OCI-LY3 (cell line): ENCODE data around the gene CD59.

Source experiments
- H2AFZ ChIP-seq: fragments of 200-600, 300-600 bp; shearing (Covaris generic); 2 replicates; pipeline ENCODE4 v1.6.0; 2014; ENCODE audit warnings: antibody characterized with exemption, low read depth, low read length
- H3K27ac ChIP-seq: fragments of 200-600, 300-600 bp; sonication (generic); 2 replicates; pipeline ENCODE4 v1.5.1; 2014; ENCODE audit warnings: mild to moderate bottlenecking, low read length, moderate library complexity, mixed read lengths
- H3K27me3 ChIP-seq: fragments of 200-600, 300-600 bp; sonication (generic); 2 replicates; pipeline ENCODE4 v1.6.1; 2014; ENCODE audit warnings: low read depth, low read length, mixed read lengths
- H3K36me3 ChIP-seq: fragments of 200-600, 300-600 bp; sonication (generic); replicated peaks from 2 replicates; pipeline ENCODE3; 2014; ENCODE audit warnings: low read depth, low read length, mixed read lengths
- H3K4me1 ChIP-seq: fragments of 300-600, 200-600 bp; sonication (generic); 2 replicates; pipeline ENCODE4 v1.6.1; 2014; ENCODE audit warnings: low read length, mixed read lengths
- H3K4me2 ChIP-seq: fragments of 200-600, 300-600 bp; sonication (generic); 2 replicates; pipeline ENCODE4 v1.6.1; 2014; ENCODE audit warnings: low read length, mixed read lengths
- H3K4me3 ChIP-seq: fragments of 300-600, 200-600 bp; sonication (generic); 2 replicates; pipeline ENCODE4 v1.5.1; 2014; ENCODE audit warnings: antibody characterized with exemption, mild to moderate bottlenecking, low read length, moderate library complexity
- H3K79me2 ChIP-seq: fragments of 300-600, 200-600 bp; shearing (Covaris generic); 2 replicates; pipeline ENCODE4 v1.6.1; 2014; ENCODE audit warnings: mild to moderate bottlenecking, low read length, mixed read lengths
- H3K9ac ChIP-seq: fragments of 300-600, 200-600 bp; shearing (Covaris generic); 2 replicates; pipeline ENCODE4 v1.6.0; 2014; ENCODE audit warnings: mild to moderate bottlenecking, low read length, moderate library complexity
- H3K9me3 ChIP-seq: fragments of 200-600, 300-600 bp; shearing (Covaris generic); 2 replicates; pipeline ENCODE4 v1.6.1; 2014; ENCODE audit warnings: low read length, mixed read lengths; ENCODE audit not compliant: insufficient read depth
- H4K20me1 ChIP-seq: fragments of 200-600, 300-600 bp; sonication (generic); 2 replicates; pipeline ENCODE4 v1.6.1; 2016; ENCODE audit warnings: low read length, mixed read lengths; ENCODE audit not compliant: insufficient read depth
- CTCF ChIP-seq: fragments of 200-600, 300-600 bp; sonication (generic); IDR thresholded peaks from 2 replicates; pipeline ENCODE4 v1.5.1; 2014; ENCODE audit warnings: antibody characterized with exemption, low read length, low read depth
- EZH2phosphoT487 ChIP-seq: fragments of 200-600 bp; shearing (Covaris generic); IDR thresholded peaks from 2 replicates; pipeline ENCODE4 v1.6.1; 2018; ENCODE audit warnings: antibody characterized with exemption, mixed run types, low read depth

CD59 gene

DNA sequence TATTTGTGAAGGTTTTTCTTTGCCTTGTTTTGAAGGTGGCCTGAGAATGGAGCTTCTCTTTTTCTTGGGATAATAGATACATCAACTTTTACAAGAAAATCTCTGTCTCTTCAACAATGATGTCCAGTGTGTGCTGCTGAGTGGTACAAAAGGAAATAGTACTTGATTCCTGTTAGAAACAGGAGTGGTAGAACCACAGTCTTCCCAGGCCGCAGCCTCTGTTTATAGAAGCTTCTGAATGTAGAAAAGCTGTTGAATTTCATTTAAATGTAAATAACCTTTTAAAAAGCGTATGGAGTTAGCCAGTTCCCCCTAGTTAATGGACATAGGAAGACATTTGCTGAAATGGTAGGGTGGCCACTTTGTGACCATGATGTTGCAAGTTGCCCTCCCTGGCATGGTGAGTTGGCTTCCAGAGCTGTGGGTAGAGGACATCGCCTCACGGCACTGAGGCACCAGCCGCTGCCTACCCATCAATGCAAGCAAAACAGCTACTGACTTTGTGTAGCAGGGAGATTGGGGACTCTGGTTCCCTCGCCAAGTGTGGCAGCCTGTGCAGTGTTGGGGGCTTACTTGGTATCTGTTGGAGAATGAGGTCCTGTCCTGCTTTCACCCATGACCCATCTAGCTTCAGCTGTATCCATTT is 67.1 kb downstream of the CD59 start:
- Histone ChIP-seq H3K4me1 (no peaks in the 10 kb centered on the region), H3K4me3 (no peak overlapping the region), H3K79me2 (no peaks in the 10 kb centered on the region), H2AFZ (no peak overlapping the region), H3K27ac (no peak overlapping the region), H3K4me2 (no peak overlapping the region), H3K9ac (no peak overlapping the region), H3K36me3 (no peaks in the 10 kb centered on the region), H3K27me3 (peaks cover 20% of the 10 kb centered on the region; the same call in 1 of the 2 replicates), H3K9me3 (no peaks in the 10 kb centered on the region), H4K20me1 (no peaks in the 10 kb centered on the region)
- TF ChIP-seq EZH2phosphoT487 (no peak), CTCF (no peak)

- Histone ChIP-seq H3K9me3 (no peaks in the 10 kb centered on the region), H3K4me2 (no peak overlapping the region), H2AFZ (no peak overlapping the region), H3K79me2 (no peaks in the 10 kb centered on the region), H4K20me1 (no peaks in the 10 kb centered on the region), H3K4me1 (no peaks in the 10 kb centered on the region), H3K36me3 (no peaks in the 10 kb centered on the region), H3K9ac (no peak overlapping the region), H3K27ac (no peak overlapping the region), H3K27me3 (peaks cover 23% of the 10 kb centered on the region), H3K4me3 (no peak overlapping the region)
- TF ChIP-seq EZH2phosphoT487 (no peak), CTCF (no peak)
These were observed 67.8 kb downstream of the CD59 start for GRCh38 chr11:33668468-33668825.

- no peak overlapping the region for H3K9ac ChIP-seq
These were observed 68.3 kb downstream of the CD59 start for GRCh38 chr11:33667819-33668467.

More at GRCh38 chr11:33667819-33668467, 68.3 kb downstream of the CD59 start:
- Histone ChIP-seq H3K27me3 (peaks cover 26% of the 10 kb centered on the region), H3K79me2 (no peaks in the 10 kb centered on the region), H3K9me3 (no peaks in the 10 kb centered on the region), H3K4me2 (no peak overlapping the region), H3K4me1 (no peaks in the 10 kb centered on the region), H4K20me1 (no peaks in the 10 kb centered on the region), H3K4me3 (no peak overlapping the region), H2AFZ (no peak overlapping the region), H3K36me3 (no peaks in the 10 kb centered on the region), H3K27ac (no peak overlapping the region)
- TF ChIP-seq CTCF, result no peak
